HG02759 (cell line): ENCODE results near the gene RPS6KA3.

ENCODE experiments used
- ATAC-seq: cut with Tn5 transposase; IDR thresholded peaks from one replicate; pipeline ENCODE4 v1.9.1; 2021; ENCODE audit warnings: mild to moderate bottlenecking, moderate library complexity; ENCODE audit not compliant: unreplicated experiment

Gene RPS6KA3

GRCh38 chrX:20266810-20267606 lies at the start of gene RPS6KA3:
Gene RPS6KA3, minus strand, starts transcription at chrX:20266909. Its CDS starts 277 bp downstream, at chrX:20266632.
- peak; percentile 85 for ATAC-seq

- peak; percentile 86 for ATAC-seq
These were observed 48.4 kb upstream of the RPS6KA3 start for GRCh38 chrX:20315140-20315539.

DNA sequence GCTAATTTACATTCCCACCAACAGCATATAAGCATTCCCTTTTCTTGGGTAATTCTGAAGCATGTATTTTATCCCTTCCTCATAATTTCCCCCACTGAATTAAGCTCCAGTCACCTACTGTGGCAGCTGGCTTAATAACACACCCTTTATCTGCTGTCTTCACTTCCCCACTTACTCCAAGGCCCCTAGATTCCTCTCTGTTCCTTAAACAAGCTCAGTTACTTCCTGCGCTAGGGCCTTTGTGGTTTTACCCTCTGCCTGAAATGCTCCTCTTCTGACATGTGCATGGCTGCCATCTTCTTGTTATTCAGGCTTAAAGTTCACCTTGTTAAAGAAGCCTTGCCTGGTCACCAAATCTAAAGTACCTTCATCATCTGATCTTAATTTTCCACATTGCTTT lies 47.2 kb upstream of the RPS6KA3 start:
- ATAC-seq = no peak

DNA sequence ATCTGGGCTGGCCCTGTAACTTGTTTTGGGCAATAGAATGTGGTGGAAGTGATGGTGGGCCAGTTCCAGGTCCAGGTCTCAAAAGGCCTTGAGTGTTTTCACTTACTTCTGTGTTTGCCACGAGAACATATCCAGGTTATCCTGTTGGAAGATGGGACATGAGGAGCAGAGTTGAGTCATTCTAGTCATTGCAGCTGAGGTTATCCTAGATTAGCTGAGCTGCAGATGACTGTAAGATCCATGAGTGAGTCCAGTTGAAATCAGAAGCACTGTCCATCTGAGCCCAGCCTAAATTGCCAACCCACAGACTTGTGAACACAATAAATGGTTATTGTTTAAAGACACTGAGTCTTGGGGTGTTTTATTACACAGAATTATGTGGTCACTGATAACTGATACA lies 45.3 kb upstream of the RPS6KA3 start:
- no peak for ATAC-seq

DNA sequence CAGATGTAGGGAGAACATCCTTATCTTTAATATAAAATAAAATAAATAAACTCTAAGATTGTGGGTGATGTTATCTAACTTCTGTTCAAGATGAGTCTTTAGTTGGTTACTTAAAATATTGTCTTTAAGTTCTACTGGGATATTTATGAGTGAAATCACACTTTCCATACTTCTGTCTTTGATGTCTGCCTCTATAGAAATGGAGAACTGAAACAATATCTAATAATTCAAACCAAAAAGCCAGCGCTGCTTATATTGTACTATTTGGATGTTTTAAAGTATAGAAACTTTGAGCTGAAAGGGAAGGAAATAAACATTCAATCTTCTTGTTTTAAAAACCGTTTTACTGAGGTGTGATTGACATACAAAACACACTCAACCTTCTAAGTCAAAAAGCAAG lies 44.8 kb upstream of the RPS6KA3 start:
- ATAC-seq = no peak

DNA sequence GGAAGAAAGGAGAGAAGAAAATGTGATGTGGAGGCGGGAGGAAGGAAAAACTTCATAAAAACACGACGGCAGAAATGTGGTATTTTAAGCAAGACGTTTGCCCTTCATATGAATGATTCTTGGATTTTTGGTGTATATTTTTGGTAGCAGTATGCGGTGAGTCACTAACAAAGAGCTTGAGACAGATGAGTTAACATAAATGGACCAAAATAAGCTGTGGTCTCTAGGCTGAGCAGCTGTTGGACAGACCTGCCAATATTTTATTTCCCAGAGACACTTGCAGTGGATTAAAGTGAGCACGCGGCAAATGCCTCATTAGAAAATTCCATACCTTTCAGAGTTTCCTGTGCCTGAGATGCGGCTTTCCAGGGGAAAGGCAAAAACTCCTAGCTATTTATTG lies 43.1 kb upstream of the RPS6KA3 start:
- ATAC-seq = no peak

- no peak for ATAC-seq
These were observed 40.0 kb upstream of the RPS6KA3 start for GRCh38 chrX:20306668-20307067.

DNA sequence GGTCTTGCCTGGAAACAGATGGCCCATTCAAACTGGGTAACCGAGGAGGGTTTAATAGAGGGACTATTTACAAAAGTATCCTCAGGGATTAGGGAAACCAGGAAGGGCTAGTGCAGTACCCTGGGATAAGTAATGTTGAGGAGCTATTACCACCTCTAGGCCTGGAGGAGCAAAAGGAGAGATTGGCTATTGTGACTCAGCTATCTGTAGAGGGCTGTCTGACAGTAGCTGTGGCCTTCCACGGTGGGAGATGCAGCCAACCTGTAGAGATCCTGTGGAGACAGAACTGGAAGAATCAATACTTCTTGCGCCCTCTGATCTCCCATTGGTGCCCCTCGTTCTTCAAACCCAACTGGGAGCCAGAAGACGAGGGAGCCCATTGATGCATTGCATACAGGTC lies 34.1 kb upstream of the RPS6KA3 start:
- no peak for ATAC-seq

DNA sequence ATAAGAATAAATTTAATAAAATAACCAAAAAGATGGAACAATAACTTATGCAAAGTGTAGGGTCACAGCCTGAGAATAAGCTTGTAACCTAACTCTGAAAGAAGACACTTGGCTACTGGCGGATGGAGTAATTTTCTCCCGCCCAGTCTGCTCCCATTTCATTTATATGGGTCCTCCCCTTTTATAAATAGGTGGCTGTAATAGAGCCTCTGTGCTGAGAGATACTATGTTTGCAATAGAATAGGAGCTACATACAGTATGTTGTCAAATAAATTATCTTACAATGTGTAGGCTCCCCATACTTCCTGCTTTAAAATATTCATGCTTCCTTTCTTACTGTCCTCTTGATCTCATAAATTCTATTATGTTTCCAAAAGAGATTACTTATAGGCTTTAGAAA lies 28.2 kb upstream of the RPS6KA3 start:
- no peak for ATAC-seq

- no peak for ATAC-seq
These were observed 27.6 kb upstream of the RPS6KA3 start for GRCh38 chrX:20294284-20294683.

- ATAC-seq = no peak
These were observed 18.8 kb upstream of the RPS6KA3 start for GRCh38 chrX:20285511-20285910.

DNA sequence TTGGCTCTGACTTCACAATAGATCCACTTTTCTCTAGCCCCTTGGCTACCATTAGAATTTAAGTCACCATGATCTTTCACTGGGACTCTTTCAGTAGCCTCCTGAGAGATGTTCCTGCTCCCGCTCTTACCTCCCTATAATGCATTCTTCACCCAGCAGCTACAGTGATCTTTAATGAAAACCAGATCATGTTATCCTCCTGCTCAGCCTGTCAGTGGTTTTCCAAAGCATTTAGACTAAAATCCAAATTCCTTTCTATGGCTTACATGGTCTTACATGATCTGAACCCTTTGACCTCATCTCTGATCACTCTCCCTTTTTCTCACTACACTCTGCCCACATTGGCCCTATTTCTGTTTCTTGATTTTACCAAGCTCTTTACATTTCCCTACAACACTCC lies 18.3 kb upstream of the RPS6KA3 start:
- ATAC-seq = no peak

DNA sequence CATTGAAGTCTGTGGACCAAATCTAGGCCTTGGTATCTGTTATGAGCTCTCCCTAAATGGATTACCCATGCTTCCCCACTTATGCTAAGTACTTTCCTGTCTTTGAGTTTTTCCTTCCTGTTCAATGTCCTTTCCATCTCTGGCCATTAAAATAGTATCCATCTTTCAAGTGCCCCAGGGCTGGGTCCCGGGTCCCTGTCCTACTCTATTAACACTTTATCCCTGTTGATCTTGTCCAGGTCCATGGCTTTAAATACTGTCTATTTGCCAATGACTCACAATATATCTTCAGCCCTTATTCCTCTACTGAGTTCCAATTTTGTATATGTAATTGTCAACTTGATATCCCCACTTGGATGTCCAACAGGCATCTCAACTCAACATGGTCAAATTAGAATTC lies 17.7 kb upstream of the RPS6KA3 start:
- no peak for ATAC-seq

GRCh38 chrX:20280938-20281337 lies 14.2 kb upstream of the RPS6KA3 start:
- ATAC-seq = no peak

GRCh38 chrX:20274121-20274520 lies 7.4 kb upstream of the RPS6KA3 start:
- no peak for ATAC-seq

DNA sequence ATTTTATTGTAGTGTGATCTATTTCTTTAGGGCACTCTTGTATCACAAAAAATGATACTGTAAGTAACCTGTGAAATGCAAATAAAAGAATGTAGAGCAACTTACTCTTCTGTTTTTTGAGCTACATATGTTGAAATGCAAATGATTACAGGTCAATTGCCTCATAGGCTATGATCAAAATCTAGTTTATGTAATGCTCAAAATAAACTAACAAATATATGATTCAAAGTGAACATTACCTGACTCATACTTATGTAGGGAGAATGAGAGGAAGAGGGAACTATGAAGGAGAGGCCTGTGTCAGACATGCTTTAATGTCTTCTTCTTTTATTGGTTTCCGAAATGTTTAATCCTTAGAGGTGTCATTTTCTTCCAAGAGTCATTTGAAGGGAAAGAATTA lies 5.0 kb upstream of the RPS6KA3 start:
- no peak for ATAC-seq

DNA sequence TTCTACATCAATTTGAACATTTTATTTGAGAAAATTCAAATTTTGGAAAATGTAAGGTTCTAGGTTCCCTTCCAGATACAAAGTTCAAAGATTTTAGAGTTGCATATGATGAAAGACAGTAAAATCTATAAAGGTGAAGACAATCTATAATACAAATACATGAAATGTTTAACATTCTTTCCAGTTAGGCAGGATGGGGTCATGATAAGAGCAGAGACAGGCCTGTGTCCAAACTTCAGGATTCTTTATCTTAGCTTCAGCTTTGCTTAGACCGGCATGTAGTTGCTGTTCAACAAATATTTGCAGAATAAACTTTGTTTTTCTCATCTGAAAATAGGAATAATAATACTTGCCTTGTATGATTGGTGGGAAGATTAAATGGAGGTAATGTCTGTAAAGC lies 4.5 kb upstream of the RPS6KA3 start:
- ATAC-seq = no peak

DNA sequence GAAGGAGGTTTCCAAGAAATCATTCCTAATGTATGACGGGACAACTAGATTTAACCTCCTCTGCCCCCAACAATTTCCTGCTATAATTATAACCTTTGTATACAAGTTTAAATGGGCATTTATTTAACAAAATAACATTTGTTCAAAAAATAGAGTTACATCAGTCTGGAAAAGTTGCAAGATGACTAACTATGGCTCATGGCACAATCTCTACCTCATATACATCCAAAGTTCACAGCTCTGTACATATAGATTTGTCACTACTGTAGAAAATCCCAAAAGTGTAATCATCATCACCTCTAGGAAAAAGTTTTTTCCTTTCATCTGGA lies 3.8 kb upstream of the RPS6KA3 start:
- no peak for ATAC-seq

- ATAC-seq = no peak
These were observed 3.3 kb upstream of the RPS6KA3 start for GRCh38 chrX:20269848-20270561.

DNA sequence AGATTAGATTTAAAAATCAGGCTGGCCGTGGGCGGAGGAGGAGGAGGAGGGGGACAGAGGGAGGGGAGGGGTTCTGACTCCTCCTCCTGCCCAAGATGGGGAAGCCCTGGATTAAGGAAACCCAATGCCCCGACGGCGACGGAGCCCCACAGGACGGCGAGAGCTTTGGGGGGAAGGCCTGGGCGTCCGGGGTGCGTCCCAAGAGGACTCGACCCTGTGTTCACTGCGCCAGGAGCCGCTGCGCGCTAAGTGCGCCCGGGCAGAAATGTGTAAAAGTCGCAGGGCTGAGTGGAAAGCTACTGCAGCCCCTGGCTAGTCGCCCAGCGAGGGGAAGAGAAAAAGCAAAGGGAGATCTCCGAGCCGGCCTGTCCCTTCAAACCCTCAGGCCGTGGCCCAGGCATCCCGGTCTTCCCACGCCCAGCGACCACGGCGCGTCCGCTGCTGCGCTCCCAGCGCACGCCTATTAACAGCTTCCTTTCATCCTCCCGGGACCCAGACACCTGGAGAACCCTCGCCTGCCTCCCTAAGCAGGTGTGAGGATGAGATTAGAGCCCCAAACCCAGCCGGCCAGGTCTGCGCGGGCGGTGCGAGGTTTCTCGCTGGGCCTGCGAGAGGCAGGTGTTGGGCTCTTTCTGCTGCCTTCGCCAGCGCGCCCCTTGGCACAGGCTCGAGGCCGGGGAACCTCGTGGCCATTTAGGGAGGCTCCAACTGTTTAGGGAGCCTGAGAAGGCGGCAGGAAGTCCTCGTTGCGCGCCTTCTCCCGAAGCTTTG lies 1.4 kb upstream of the RPS6KA3 start:
- no peak for ATAC-seq

- no peak for ATAC-seq
These were observed 860 bp upstream of the RPS6KA3 start for GRCh38 chrX:20267607-20267930.
